ENCODE data around the gene ANO6.
"Not testable (repeated sequence)": the region's sequence is repeated elsewhere in the genome, so short reads cannot be mapped to it uniquely, and the experiment has no call there.

The ANO6 gene

GRCh38 chr12:45215419-45216229 is at the start of gene ANO6:
ANO6 (plus strand) TSS chr12:45216095; CDS start chr12:45216322, 227 bp downstream.
- Histone ChIP-seq H3K4me1 (ENCODE audit: control insufficient read depth, insufficient read depth, low read length, unreplicated experiment) (peaks cover 24% of the 10 kb centered on the region), H3K27me3 (ENCODE audit: insufficient read depth, low read length) (no peaks in the 10 kb centered on the region), H3K36me3 (ENCODE audit: insufficient read depth, low read length) (no peaks in the 10 kb centered on the region), H3K27ac (ENCODE audit: low read depth, low read length) (peak within 1 kb of the TSS; percentile 78), H3K4me3 (ENCODE audit: low read depth, low read length) (peak within 1 kb of the TSS; percentile 88), H2AFZ (ENCODE audit: low read length, unreplicated experiment) (peak within 1 kb of the TSS; percentile 92), H3K79me2 (ENCODE audit: control insufficient read depth, insufficient read depth, low read length, unreplicated experiment) (peaks cover 45% of the 10 kb centered on the region)

- no peak overlapping the region for H3K4me3 ChIP-seq (ENCODE audit: low read depth, low read length)
- no peaks in the 10 kb centered on the region for H3K79me2 ChIP-seq (ENCODE audit: control insufficient read depth, insufficient read depth, low read length, unreplicated experiment)
- no peaks in the 10 kb centered on the region for H3K36me3 ChIP-seq (ENCODE audit: insufficient read depth, low read length)
- H2AFZ ChIP-seq (ENCODE audit: low read length, unreplicated experiment), result no peak overlapping the region
- H3K27me3 ChIP-seq (ENCODE audit: insufficient read depth, low read length), result peaks cover 8% of the 10 kb centered on the region; the same call in 1 of the 2 replicates
- H3K27ac ChIP-seq (ENCODE audit: low read depth, low read length), result no peak overlapping the region
- no peaks in the 10 kb centered on the region for H3K4me1 ChIP-seq (ENCODE audit: control insufficient read depth, insufficient read depth, low read length, unreplicated experiment)
Observed at GRCh38 chr12:45168976-45169375, 46.9 kb upstream of the ANO6 start.

GRCh38 chr12:45170456-45171042 is 45.3 kb upstream of the ANO6 start:
- no peaks in the 10 kb centered on the region for H3K27me3 ChIP-seq (ENCODE audit: insufficient read depth, low read length)
- H3K27ac ChIP-seq (ENCODE audit: low read depth, low read length), result no peak overlapping the region
- H3K79me2 ChIP-seq (ENCODE audit: control insufficient read depth, insufficient read depth, low read length, unreplicated experiment), result no peaks in the 10 kb centered on the region
- H3K4me3 ChIP-seq (ENCODE audit: low read depth, low read length), result no peak overlapping the region
- no peak overlapping the region for H2AFZ ChIP-seq (ENCODE audit: low read length, unreplicated experiment)
- no peaks in the 10 kb centered on the region for H3K36me3 ChIP-seq (ENCODE audit: insufficient read depth, low read length)
- H3K4me1 ChIP-seq (ENCODE audit: control insufficient read depth, insufficient read depth, low read length, unreplicated experiment), result no peaks in the 10 kb centered on the region

GRCh38 chr12:45173293-45173692 is 42.6 kb upstream of the ANO6 start:
- not testable (repeated sequence) for H3K27ac ChIP-seq (ENCODE audit: low read depth, low read length); H3K36me3 ChIP-seq (ENCODE audit: insufficient read depth, low read length); H3K27me3 ChIP-seq (ENCODE audit: insufficient read depth, low read length); H3K4me3 ChIP-seq (ENCODE audit: low read depth, low read length); H2AFZ ChIP-seq (ENCODE audit: low read length, unreplicated experiment); H3K79me2 ChIP-seq (ENCODE audit: control insufficient read depth, insufficient read depth, low read length, unreplicated experiment); H3K4me1 ChIP-seq (ENCODE audit: control insufficient read depth, insufficient read depth, low read length, unreplicated experiment)

- no peak overlapping the region for H3K27ac ChIP-seq (ENCODE audit: low read depth, low read length)
- H2AFZ ChIP-seq (ENCODE audit: low read length, unreplicated experiment), result no peak overlapping the region
- no peaks in the 10 kb centered on the region for H3K27me3 ChIP-seq (ENCODE audit: insufficient read depth, low read length)
- H3K79me2 ChIP-seq (ENCODE audit: control insufficient read depth, insufficient read depth, low read length, unreplicated experiment), result no peaks in the 10 kb centered on the region
- peaks cover 7% of the 10 kb centered on the region; the same call in 1 of the 2 replicates for H3K36me3 ChIP-seq (ENCODE audit: insufficient read depth, low read length)
- H3K4me1 ChIP-seq (ENCODE audit: control insufficient read depth, insufficient read depth, low read length, unreplicated experiment), result no peaks in the 10 kb centered on the region
- H3K4me3 ChIP-seq (ENCODE audit: low read depth, low read length), result no peak overlapping the region
Observed at GRCh38 chr12:45174595-45174994, 41.3 kb upstream of the ANO6 start.

GRCh38 chr12:45178771-45179170 is 37.1 kb upstream of the ANO6 start:
- H2AFZ ChIP-seq (ENCODE audit: low read length, unreplicated experiment), result no peak overlapping the region
- peaks cover 7% of the 10 kb centered on the region; the same call in 1 of the 2 replicates for H3K36me3 ChIP-seq (ENCODE audit: insufficient read depth, low read length)
- H3K79me2 ChIP-seq (ENCODE audit: control insufficient read depth, insufficient read depth, low read length, unreplicated experiment), result no peaks in the 10 kb centered on the region
- no peaks in the 10 kb centered on the region for H3K4me1 ChIP-seq (ENCODE audit: control insufficient read depth, insufficient read depth, low read length, unreplicated experiment)
- no peak overlapping the region for H3K27ac ChIP-seq (ENCODE audit: low read depth, low read length)
- no peak overlapping the region for H3K4me3 ChIP-seq (ENCODE audit: low read depth, low read length)
- H3K27me3 ChIP-seq (ENCODE audit: insufficient read depth, low read length), result no peaks in the 10 kb centered on the region

- Histone ChIP-seq H3K27ac (ENCODE audit: low read depth, low read length) (no peak overlapping the region), H2AFZ (ENCODE audit: low read length, unreplicated experiment) (no peak overlapping the region), H3K4me3 (ENCODE audit: low read depth, low read length) (no peak overlapping the region), H3K36me3 (ENCODE audit: insufficient read depth, low read length) (0 out of 2 replicates have a peak, but pooled peaks cover 3% of the 10 kb centered on the region), H3K79me2 (ENCODE audit: control insufficient read depth, insufficient read depth, low read length, unreplicated experiment) (no peaks in the 10 kb centered on the region), H3K27me3 (ENCODE audit: insufficient read depth, low read length) (no peaks in the 10 kb centered on the region), H3K4me1 (ENCODE audit: control insufficient read depth, insufficient read depth, low read length, unreplicated experiment) (no peaks in the 10 kb centered on the region)
Observed at GRCh38 chr12:45182511-45182910, 33.4 kb upstream of the ANO6 start.

GRCh38 chr12:45183246-45183645 is 32.6 kb upstream of the ANO6 start:
- Histone ChIP-seq H3K4me3 (ENCODE audit: low read depth, low read length) (no peak overlapping the region), H3K79me2 (ENCODE audit: control insufficient read depth, insufficient read depth, low read length, unreplicated experiment) (no peaks in the 10 kb centered on the region), H3K36me3 (ENCODE audit: insufficient read depth, low read length) (0 out of 2 replicates have a peak, but pooled peaks cover 3% of the 10 kb centered on the region), H3K27me3 (ENCODE audit: insufficient read depth, low read length) (no peaks in the 10 kb centered on the region), H3K4me1 (ENCODE audit: control insufficient read depth, insufficient read depth, low read length, unreplicated experiment) (no peaks in the 10 kb centered on the region), H2AFZ (ENCODE audit: low read length, unreplicated experiment) (no peak overlapping the region), H3K27ac (ENCODE audit: low read depth, low read length) (no peak overlapping the region)

- Histone ChIP-seq H2AFZ (ENCODE audit: low read length, unreplicated experiment) (no peak overlapping the region), H3K27ac (ENCODE audit: low read depth, low read length) (no peak overlapping the region), H3K79me2 (ENCODE audit: control insufficient read depth, insufficient read depth, low read length, unreplicated experiment) (no peaks in the 10 kb centered on the region), H3K27me3 (ENCODE audit: insufficient read depth, low read length) (no peaks in the 10 kb centered on the region), H3K4me1 (ENCODE audit: control insufficient read depth, insufficient read depth, low read length, unreplicated experiment) (no peaks in the 10 kb centered on the region), H3K36me3 (ENCODE audit: insufficient read depth, low read length) (no peaks in the 10 kb centered on the region), H3K4me3 (ENCODE audit: low read depth, low read length) (no peak overlapping the region)
Observed at GRCh38 chr12:45184147-45184963, 31.5 kb upstream of the ANO6 start.

GRCh38 chr12:45186762-45187161 is 29.1 kb upstream of the ANO6 start:
- Histone ChIP-seq H3K4me3 (ENCODE audit: low read depth, low read length) (no peak overlapping the region), H2AFZ (ENCODE audit: low read length, unreplicated experiment) (no peak overlapping the region), H3K4me1 (ENCODE audit: control insufficient read depth, insufficient read depth, low read length, unreplicated experiment) (peaks cover 10% of the 10 kb centered on the region), H3K79me2 (ENCODE audit: control insufficient read depth, insufficient read depth, low read length, unreplicated experiment) (no peaks in the 10 kb centered on the region), H3K36me3 (ENCODE audit: insufficient read depth, low read length) (no peaks in the 10 kb centered on the region), H3K27me3 (ENCODE audit: insufficient read depth, low read length) (no peaks in the 10 kb centered on the region), H3K27ac (ENCODE audit: low read depth, low read length) (no peak overlapping the region)
